WTC11 (cell line): ENCODE measurements around the gene TACC2. TPM values are rescaled to one million over a fixed set of nuclear protein-coding genes. Genes with fewer than 3 reads are reported as not detected.

Source experiments
- ATAC-seq: fragments of 200-7000 bp; cut with Tn5 transposase; 2 replicates; pipeline ENCODE4 v1.10.0; 2021; ENCODE audit warnings: mild to moderate bottlenecking, moderate library complexity
- CTCF ChIA-PET: fragments of 300-600 bp; sonication (Branson Sonifier 250); formaldehyde crosslinking; loops from one replicate; lab custom pipeline; 2021; ENCODE audit warnings: antibody characterized with exemption; lab: Charles Lee
- POLR2A ChIA-PET: fragments of 350-600 bp; sonication (Branson Sonifier 250); formaldehyde crosslinking; loops from one replicate; lab custom pipeline; 2021; ENCODE audit warnings: antibody characterized with exemption; lab: Charles Lee
- DNase-seq: peaks from one replicate; pipeline ENCODE4 v3.0.0; 2021; ENCODE audit warnings: low spot score
- H3K27ac Mint-ChIP-seq: 2 replicates; pipeline ENCODE4 v1.8.0; 2021; ENCODE audit warnings: mixed read lengths
- H3K27me3 Mint-ChIP-seq: 2 replicates; pipeline ENCODE4 v1.8.0; 2021; ENCODE audit warnings: low read depth, mild to moderate bottlenecking, moderate library complexity, mixed read lengths
- H3K36me3 Mint-ChIP-seq: 2 replicates; pipeline ENCODE4 v1.8.0; 2021; ENCODE audit warnings: mixed read lengths
- H3K4me1 Mint-ChIP-seq: 2 replicates; pipeline ENCODE4 v1.8.0; 2022; ENCODE audit warnings: mixed read lengths
- H3K4me3 Mint-ChIP-seq: 2 replicates; pipeline ENCODE4 v1.8.0; 2021; ENCODE audit warnings: mild to moderate bottlenecking, moderate library complexity, mixed read lengths
- H3K9me3 Mint-ChIP-seq: 2 replicates; pipeline ENCODE4 v1.8.0; 2021; ENCODE audit warnings: mixed read lengths
- IRF2 ChIP-seq: sonication (generic); formaldehyde crosslinking; IDR thresholded peaks from 2 replicates; pipeline ENCODE4 v1.8.0; 2022; ENCODE audit warnings: low read depth, missing genetic modification reagents, borderline replicate concordance
- MYBL2 ChIP-seq: sonication (generic); formaldehyde crosslinking; IDR thresholded peaks from 2 replicates; pipeline ENCODE4 v1.8.1; 2023; ENCODE audit warnings: mild to moderate bottlenecking, moderate library complexity, missing genetic modification reagents
- NFATC4 ChIP-seq: fragments of 250-450 bp; sonication (Bioruptor Pico); IDR thresholded peaks from 2 replicates; pipeline ENCODE4 v1.9.0; 2021; ENCODE audit warnings: mild to moderate bottlenecking
- NFE2L1 ChIP-seq: sonication (generic); formaldehyde crosslinking; IDR thresholded peaks from 2 replicates; pipeline ENCODE4 v1.8.1; 2023; ENCODE audit warnings: missing genetic modification reagents
- NR2C2 ChIP-seq: sonication (generic); formaldehyde crosslinking; IDR thresholded peaks from 2 replicates; pipeline ENCODE4 v1.8.0; 2022; ENCODE audit warnings: mild to moderate bottlenecking, missing genetic modification reagents
- RORB ChIP-seq: fragments of 250-450 bp; sonication (Bioruptor Pico); IDR thresholded peaks from 2 replicates; pipeline ENCODE4 v1.9.0; 2021; ENCODE audit warnings: mild to moderate bottlenecking
- SP1 ChIP-seq: sonication (generic); formaldehyde crosslinking; conservative IDR thresholded peaks from 2 replicates; pipeline ENCODE4 v1.8.1; 2022; ENCODE audit warnings: missing genetic modification reagents
- TP53 ChIP-seq: sonication (generic); formaldehyde crosslinking; IDR thresholded peaks from 2 replicates; pipeline ENCODE4 v1.8.1; 2023; ENCODE audit warnings: mild to moderate bottlenecking, missing genetic modification reagents
- ZNF232 ChIP-seq: sonication (generic); formaldehyde crosslinking; IDR thresholded peaks from 2 replicates; pipeline ENCODE4 v1.8.0; 2022; ENCODE audit warnings: mild to moderate bottlenecking, missing genetic modification reagents
- ZNF671 ChIP-seq: fragments of 250-450 bp; sonication (Bioruptor Pico); IDR thresholded peaks from 2 replicates; pipeline ENCODE4 v1.8.0; 2021; ENCODE audit warnings: mild to moderate bottlenecking
- total RNA-seq: library from RNA; stranded (reverse); gene quantifications from 3 replicates; pipeline ENCODE4 v1.2.3, GENCODE V29; 2021
- TF ChIP-seq, protein P1 (sequence below): sonication (generic); formaldehyde crosslinking; IDR thresholded peaks from 2 replicates; pipeline ENCODE4 v1.8.0; 2023; ENCODE audit warnings: mild to moderate bottlenecking, missing genetic modification reagents
- TF ChIP-seq, protein P2 (sequence below): sonication (generic); formaldehyde crosslinking; IDR thresholded peaks from 2 replicates; pipeline ENCODE4 v1.8.0; 2023; ENCODE audit warnings: missing genetic modification reagents, mild to moderate bottlenecking, borderline replicate concordance
- TF ChIP-seq, protein P3 (sequence below): fragments of 250-450 bp; sonication (Bioruptor Pico); IDR thresholded peaks from 2 replicates; pipeline ENCODE4 v1.9.0; 2021; ENCODE audit warnings: moderate library complexity, mild to moderate bottlenecking, inconsistent platforms, borderline replicate concordance
- TF ChIP-seq, protein P4 (sequence below): fragments of 200-600 bp; IDR thresholded peaks from 2 replicates; pipeline ENCODE4 v1.8.0; 2022; ENCODE audit warnings: antibody characterized with exemption
- TF ChIP-seq, protein P5 (sequence below): sonication (generic); formaldehyde crosslinking; IDR thresholded peaks from 2 replicates; pipeline ENCODE4 v1.8.0; 2022; ENCODE audit warnings: mild to moderate bottlenecking, missing genetic modification reagents
- TF ChIP-seq, protein P6 (sequence below): sonication (generic); formaldehyde crosslinking; IDR thresholded peaks from 2 replicates; pipeline ENCODE4 v1.8.0; 2022; ENCODE audit warnings: mild to moderate bottlenecking, missing genetic modification reagents
- TF ChIP-seq, protein P7 (sequence below): fragments of 250-450 bp; sonication (Bioruptor Pico); IDR thresholded peaks from 2 replicates; pipeline ENCODE4 v1.9.0; 2021; ENCODE audit warnings: mild to moderate bottlenecking, borderline replicate concordance
- TF ChIP-seq, protein P8 (sequence below): sonication (generic); formaldehyde crosslinking; IDR thresholded peaks from 2 replicates; pipeline ENCODE4 v1.8.1; 2022; ENCODE audit warnings: mild to moderate bottlenecking, missing genetic modification reagents, moderate library complexity, borderline replicate concordance

The TACC2 gene
- total RNA-seq, 1 experiment from 2014 or later: 28.9 TPM

DNA sequence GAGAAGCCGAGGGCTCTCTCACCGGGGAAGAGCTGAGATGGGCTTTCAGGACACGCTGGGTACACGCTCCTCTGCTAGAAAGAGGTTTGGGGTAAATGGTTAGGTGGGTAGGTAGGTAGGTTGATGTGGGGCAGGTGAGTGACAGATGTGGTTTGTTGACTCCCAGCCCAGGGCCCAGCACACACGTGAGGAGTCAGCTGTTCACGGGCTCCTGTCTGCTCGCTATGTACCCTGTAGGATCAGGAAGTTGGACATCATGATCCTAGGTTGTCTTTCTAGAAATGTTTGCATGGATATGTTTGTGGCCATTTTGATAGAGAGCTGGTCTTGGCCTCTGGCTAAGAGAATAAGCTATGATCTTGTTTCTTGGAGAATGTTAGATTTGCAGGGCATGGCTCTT is 109.0 kb downstream of the TACC2 start (continued):
- TF ChIP-seq NFE2L1 (CRISPR knock-in tag) (no peak), MYBL2 (CRISPR knock-in tag) (no peak)

DNA sequence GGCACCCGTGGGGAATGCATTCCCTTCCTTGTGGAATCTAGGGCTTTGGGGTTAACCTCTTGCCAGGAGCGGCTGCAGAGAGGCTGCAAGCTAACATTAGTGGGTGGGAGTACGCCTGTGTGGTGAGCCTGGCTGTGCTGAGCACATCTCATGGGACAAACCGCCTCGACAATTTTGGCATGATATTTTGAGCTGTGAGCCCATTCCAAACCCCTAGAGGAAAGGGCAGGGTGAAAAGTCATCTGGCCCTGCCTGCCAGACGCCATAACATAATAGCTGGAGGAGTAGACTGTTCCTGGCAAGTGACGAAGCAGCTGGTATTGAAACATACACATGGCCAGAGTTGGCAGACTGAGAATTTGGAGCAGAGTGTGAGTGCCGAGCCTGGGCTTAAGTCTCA is 110.0 kb downstream of the TACC2 start:
- H3K4me3 Mint-ChIP-seq: no peak overlapping the region
- no peaks in the 10 kb centered on the region for H3K36me3 Mint-ChIP-seq
- no peaks in the 10 kb centered on the region for H3K9me3 Mint-ChIP-seq
- no peak for DNase-seq
- H3K27ac Mint-ChIP-seq: no peak overlapping the region
- CTCF ChIA-PET: no interaction called here
- no peaks in the 10 kb centered on the region for H3K4me1 Mint-ChIP-seq
- no peak for ATAC-seq
- POLR2A ChIA-PET: no interaction called here
- no peaks in the 10 kb centered on the region for H3K27me3 Mint-ChIP-seq
- TF ChIP-seq ZNF232: no peak
- TF ChIP-seq, protein P1, sequence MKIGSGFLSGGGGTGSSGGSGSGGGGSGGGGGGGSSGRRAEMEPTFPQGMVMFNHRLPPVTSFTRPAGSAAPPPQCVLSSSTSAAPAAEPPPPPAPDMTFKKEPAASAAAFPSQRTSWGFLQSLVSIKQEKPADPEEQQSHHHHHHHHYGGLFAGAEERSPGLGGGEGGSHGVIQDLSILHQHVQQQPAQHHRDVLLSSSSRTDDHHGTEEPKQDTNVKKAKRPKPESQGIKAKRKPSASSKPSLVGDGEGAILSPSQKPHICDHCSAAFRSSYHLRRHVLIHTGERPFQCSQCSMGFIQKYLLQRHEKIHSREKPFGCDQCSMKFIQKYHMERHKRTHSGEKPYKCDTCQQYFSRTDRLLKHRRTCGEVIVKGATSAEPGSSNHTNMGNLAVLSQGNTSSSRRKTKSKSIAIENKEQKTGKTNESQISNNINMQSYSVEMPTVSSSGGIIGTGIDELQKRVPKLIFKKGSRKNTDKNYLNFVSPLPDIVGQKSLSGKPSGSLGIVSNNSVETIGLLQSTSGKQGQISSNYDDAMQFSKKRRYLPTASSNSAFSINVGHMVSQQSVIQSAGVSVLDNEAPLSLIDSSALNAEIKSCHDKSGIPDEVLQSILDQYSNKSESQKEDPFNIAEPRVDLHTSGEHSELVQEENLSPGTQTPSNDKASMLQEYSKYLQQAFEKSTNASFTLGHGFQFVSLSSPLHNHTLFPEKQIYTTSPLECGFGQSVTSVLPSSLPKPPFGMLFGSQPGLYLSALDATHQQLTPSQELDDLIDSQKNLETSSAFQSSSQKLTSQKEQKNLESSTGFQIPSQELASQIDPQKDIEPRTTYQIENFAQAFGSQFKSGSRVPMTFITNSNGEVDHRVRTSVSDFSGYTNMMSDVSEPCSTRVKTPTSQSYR (CRISPR knock-in tag): no peak
- no peak for TF ChIP-seq IRF2
- TF ChIP-seq, protein P2, sequence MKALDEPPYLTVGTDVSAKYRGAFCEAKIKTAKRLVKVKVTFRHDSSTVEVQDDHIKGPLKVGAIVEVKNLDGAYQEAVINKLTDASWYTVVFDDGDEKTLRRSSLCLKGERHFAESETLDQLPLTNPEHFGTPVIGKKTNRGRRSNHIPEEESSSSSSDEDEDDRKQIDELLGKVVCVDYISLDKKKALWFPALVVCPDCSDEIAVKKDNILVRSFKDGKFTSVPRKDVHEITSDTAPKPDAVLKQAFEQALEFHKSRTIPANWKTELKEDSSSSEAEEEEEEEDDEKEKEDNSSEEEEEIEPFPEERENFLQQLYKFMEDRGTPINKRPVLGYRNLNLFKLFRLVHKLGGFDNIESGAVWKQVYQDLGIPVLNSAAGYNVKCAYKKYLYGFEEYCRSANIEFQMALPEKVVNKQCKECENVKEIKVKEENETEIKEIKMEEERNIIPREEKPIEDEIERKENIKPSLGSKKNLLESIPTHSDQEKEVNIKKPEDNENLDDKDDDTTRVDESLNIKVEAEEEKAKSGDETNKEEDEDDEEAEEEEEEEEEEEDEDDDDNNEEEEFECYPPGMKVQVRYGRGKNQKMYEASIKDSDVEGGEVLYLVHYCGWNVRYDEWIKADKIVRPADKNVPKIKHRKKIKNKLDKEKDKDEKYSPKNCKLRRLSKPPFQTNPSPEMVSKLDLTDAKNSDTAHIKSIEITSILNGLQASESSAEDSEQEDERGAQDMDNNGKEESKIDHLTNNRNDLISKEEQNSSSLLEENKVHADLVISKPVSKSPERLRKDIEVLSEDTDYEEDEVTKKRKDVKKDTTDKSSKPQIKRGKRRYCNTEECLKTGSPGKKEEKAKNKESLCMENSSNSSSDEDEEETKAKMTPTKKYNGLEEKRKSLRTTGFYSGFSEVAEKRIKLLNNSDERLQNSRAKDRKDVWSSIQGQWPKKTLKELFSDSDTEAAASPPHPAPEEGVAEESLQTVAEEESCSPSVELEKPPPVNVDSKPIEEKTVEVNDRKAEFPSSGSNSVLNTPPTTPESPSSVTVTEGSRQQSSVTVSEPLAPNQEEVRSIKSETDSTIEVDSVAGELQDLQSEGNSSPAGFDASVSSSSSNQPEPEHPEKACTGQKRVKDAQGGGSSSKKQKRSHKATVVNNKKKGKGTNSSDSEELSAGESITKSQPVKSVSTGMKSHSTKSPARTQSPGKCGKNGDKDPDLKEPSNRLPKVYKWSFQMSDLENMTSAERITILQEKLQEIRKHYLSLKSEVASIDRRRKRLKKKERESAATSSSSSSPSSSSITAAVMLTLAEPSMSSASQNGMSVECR: no peak
- TF ChIP-seq ZNF671 (CRISPR knock-in tag): no peak
- TF ChIP-seq, protein P3, sequence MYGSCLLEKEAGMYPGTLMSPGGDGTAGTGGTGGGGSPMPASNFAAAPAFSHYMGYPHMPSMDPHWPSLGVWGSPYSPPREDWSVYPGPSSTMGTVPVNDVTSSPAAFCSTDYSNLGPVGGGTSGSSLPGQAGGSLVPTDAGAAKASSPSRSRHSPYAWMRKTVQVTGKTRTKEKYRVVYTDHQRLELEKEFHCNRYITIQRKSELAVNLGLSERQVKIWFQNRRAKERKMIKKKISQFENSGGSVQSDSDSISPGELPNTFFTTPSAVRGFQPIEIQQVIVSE: no peak
- TF ChIP-seq, protein P4, sequence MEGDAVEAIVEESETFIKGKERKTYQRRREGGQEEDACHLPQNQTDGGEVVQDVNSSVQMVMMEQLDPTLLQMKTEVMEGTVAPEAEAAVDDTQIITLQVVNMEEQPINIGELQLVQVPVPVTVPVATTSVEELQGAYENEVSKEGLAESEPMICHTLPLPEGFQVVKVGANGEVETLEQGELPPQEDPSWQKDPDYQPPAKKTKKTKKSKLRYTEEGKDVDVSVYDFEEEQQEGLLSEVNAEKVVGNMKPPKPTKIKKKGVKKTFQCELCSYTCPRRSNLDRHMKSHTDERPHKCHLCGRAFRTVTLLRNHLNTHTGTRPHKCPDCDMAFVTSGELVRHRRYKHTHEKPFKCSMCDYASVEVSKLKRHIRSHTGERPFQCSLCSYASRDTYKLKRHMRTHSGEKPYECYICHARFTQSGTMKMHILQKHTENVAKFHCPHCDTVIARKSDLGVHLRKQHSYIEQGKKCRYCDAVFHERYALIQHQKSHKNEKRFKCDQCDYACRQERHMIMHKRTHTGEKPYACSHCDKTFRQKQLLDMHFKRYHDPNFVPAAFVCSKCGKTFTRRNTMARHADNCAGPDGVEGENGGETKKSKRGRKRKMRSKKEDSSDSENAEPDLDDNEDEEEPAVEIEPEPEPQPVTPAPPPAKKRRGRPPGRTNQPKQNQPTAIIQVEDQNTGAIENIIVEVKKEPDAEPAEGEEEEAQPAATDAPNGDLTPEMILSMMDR: no peak
- no peak for TF ChIP-seq NR2C2 (CRISPR knock-in tag)
- TF ChIP-seq TP53 (CRISPR knock-in tag): no peak
- no peak for TF ChIP-seq RORB (CRISPR knock-in tag)
- TF ChIP-seq, protein P5, sequence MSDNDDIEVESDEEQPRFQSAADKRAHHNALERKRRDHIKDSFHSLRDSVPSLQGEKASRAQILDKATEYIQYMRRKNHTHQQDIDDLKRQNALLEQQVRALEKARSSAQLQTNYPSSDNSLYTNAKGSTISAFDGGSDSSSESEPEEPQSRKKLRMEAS (CRISPR knock-in tag): no peak
- TF ChIP-seq, protein P6, sequence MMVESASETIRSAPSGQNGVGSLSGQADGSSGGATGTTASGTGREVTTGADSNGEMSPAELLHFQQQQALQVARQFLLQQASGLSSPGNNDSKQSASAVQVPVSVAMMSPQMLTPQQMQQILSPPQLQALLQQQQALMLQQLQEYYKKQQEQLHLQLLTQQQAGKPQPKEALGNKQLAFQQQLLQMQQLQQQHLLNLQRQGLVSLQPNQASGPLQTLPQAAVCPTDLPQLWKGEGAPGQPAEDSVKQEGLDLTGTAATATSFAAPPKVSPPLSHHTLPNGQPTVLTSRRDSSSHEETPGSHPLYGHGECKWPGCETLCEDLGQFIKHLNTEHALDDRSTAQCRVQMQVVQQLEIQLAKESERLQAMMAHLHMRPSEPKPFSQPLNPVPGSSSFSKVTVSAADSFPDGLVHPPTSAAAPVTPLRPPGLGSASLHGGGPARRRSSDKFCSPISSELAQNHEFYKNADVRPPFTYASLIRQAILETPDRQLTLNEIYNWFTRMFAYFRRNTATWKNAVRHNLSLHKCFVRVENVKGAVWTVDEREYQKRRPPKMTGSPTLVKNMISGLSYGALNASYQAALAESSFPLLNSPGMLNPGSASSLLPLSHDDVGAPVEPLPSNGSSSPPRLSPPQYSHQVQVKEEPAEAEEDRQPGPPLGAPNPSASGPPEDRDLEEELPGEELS (CRISPR knock-in tag): no peak
- TF ChIP-seq, protein P7, sequence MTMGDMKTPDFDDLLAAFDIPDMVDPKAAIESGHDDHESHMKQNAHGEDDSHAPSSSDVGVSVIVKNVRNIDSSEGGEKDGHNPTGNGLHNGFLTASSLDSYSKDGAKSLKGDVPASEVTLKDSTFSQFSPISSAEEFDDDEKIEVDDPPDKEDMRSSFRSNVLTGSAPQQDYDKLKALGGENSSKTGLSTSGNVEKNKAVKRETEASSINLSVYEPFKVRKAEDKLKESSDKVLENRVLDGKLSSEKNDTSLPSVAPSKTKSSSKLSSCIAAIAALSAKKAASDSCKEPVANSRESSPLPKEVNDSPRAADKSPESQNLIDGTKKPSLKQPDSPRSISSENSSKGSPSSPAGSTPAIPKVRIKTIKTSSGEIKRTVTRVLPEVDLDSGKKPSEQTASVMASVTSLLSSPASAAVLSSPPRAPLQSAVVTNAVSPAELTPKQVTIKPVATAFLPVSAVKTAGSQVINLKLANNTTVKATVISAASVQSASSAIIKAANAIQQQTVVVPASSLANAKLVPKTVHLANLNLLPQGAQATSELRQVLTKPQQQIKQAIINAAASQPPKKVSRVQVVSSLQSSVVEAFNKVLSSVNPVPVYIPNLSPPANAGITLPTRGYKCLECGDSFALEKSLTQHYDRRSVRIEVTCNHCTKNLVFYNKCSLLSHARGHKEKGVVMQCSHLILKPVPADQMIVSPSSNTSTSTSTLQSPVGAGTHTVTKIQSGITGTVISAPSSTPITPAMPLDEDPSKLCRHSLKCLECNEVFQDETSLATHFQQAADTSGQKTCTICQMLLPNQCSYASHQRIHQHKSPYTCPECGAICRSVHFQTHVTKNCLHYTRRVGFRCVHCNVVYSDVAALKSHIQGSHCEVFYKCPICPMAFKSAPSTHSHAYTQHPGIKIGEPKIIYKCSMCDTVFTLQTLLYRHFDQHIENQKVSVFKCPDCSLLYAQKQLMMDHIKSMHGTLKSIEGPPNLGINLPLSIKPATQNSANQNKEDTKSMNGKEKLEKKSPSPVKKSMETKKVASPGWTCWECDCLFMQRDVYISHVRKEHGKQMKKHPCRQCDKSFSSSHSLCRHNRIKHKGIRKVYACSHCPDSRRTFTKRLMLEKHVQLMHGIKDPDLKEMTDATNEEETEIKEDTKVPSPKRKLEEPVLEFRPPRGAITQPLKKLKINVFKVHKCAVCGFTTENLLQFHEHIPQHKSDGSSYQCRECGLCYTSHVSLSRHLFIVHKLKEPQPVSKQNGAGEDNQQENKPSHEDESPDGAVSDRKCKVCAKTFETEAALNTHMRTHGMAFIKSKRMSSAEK: no peak
- TF ChIP-seq, protein P8, sequence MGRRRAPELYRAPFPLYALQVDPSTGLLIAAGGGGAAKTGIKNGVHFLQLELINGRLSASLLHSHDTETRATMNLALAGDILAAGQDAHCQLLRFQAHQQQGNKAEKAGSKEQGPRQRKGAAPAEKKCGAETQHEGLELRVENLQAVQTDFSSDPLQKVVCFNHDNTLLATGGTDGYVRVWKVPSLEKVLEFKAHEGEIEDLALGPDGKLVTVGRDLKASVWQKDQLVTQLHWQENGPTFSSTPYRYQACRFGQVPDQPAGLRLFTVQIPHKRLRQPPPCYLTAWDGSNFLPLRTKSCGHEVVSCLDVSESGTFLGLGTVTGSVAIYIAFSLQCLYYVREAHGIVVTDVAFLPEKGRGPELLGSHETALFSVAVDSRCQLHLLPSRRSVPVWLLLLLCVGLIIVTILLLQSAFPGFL: no peak
- TF ChIP-seq SP1 (CRISPR knock-in tag): no peak
- no peak for TF ChIP-seq NFATC4
